Astrocyte of the cerebellum (primary cell): ENCODE results near the gene SYN1.

ENCODE experiments used
- DNase-seq: peaks from one replicate; pipeline ENCODE4 v3.0.0-alpha.2; 2011; ENCODE audit warnings: low read depth
- H3K4me3 ChIP-seq: 2 replicates; pipeline ENCODE4 v1.5.1; 2011; ENCODE audit warnings: mild to moderate bottlenecking, low read depth, low read length, moderate library complexity
- in situ Hi-C: cut with HindIII; loops from 2 replicates; pipeline ENCODE4 v1.10.0; 2017; ENCODE audit warnings: low sequenced_read_pairs
- TF ChIP-seq, protein P1 (sequence below): IDR thresholded peaks from 2 replicates; pipeline ENCODE4 v1.5.1; 2012; ENCODE audit warnings: low read length, low read depth, moderate library complexity, mild to moderate bottlenecking; ENCODE audit errors: missing control alignments

The SYN1 gene

DNA sequence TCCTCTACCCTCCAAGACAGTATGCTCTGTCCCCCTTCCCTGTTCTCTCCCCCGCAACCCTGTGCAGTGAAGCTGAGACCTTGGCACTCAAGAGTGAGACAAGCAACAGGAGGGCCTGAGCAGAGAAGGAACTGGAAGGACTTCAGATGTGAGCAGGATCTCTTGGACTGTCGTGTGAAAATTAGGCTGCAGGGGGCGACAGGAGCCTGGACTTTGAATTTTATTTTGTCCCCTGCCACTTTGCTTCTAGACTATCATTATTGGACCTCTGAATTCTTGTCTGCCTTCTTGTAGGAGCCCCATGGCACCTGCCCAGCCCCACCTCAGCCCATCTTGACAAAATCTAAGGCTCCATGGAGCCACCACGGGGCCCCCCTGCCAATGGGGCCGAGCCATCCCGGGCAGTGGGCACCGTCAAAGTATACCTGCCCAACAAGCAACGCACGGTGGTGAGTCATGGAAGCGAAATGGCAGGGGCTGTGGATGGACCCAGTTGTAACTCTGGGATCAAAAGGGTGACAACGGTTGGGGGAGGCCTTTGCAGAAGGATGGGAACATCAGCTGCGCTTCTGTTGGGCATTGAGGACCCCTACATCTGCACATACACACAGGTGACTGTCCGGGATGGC is 56.9 kb downstream of the SYN1 start:
- no peak overlapping the region for H3K4me3 ChIP-seq
- in situ Hi-C loops: no loop called here
- DNase-seq: no peak
- TF ChIP-seq, protein P1, sequence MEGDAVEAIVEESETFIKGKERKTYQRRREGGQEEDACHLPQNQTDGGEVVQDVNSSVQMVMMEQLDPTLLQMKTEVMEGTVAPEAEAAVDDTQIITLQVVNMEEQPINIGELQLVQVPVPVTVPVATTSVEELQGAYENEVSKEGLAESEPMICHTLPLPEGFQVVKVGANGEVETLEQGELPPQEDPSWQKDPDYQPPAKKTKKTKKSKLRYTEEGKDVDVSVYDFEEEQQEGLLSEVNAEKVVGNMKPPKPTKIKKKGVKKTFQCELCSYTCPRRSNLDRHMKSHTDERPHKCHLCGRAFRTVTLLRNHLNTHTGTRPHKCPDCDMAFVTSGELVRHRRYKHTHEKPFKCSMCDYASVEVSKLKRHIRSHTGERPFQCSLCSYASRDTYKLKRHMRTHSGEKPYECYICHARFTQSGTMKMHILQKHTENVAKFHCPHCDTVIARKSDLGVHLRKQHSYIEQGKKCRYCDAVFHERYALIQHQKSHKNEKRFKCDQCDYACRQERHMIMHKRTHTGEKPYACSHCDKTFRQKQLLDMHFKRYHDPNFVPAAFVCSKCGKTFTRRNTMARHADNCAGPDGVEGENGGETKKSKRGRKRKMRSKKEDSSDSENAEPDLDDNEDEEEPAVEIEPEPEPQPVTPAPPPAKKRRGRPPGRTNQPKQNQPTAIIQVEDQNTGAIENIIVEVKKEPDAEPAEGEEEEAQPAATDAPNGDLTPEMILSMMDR: peak; percentile 27

DNA sequence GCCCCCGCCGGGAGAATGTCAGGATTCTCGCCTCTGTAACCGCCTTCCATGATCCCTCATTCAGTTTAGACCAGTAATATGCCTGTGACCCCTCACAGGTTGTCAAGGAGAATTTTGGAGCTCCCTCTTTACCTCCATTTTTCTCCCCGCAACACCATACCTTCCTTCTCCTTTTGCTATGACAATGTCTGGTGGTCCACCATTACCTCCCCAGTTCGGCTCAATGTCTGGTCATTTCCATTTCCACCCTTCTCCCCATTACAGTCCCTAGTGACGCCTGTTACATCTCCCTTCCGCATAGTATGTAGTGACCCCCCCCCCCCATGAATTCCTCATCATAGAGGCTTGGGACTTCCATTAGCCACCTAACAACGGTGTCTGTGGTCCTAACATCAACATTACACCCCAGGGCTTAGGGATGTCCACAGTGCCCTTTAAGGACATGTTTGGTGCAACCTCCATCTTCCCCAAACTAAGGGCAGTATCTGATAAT is 58.0 kb downstream of the SYN1 start:
- H3K4me3 ChIP-seq: peak overlapping the region; percentile 60
- DNase-seq: no peak
- TF ChIP-seq, protein P1: no peak
- in situ Hi-C loops: no loop called here

DNA sequence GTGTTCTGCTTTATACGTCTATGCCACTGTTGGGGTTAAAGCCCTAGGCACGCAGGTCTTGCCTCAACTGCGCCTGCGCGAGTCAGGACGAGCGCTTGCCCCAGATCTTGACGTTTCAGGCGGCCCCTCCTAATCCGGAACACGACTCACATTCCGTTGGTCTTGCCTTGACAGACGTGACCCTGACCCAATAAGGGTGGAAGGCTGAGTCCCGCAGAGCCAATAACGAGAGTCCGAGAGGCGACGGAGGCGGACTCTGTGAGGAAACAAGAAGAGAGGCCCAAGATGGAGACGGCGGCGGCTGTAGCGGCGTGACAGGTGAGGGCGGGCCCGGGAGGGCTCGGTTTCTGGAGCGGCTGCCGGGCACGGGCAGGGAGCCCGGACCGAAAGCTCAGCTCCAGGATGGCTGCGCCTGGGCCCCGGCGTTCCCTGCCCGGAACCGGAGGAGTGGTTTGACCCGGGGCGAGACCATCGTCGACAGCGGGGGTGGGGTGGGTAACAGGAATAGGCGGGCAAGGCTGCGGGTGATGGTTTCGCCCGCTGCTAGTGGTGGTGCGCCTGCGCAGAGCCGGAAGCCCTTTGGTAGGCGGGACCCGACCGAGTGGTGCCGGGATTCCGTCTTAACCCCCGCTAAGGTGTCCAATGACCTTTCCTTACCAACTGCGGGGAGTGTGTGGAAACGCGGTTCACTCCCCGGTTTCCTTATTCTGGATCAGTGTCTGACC is 58.6 kb downstream of the SYN1 start, which contains the start of gene ARAF:
TSS of gene ARAF (plus strand) at position 272 of the 725 bp plus-strand sequence. CDS start 1,763 bp downstream, outside the sequence.
- peak within 1 kb of the TSS; percentile 60 for H3K4me3 ChIP-seq
- peak; percentile 98 for DNase-seq
- in situ Hi-C loops: no loop called here
- TF ChIP-seq, protein P1: no peak

DNA sequence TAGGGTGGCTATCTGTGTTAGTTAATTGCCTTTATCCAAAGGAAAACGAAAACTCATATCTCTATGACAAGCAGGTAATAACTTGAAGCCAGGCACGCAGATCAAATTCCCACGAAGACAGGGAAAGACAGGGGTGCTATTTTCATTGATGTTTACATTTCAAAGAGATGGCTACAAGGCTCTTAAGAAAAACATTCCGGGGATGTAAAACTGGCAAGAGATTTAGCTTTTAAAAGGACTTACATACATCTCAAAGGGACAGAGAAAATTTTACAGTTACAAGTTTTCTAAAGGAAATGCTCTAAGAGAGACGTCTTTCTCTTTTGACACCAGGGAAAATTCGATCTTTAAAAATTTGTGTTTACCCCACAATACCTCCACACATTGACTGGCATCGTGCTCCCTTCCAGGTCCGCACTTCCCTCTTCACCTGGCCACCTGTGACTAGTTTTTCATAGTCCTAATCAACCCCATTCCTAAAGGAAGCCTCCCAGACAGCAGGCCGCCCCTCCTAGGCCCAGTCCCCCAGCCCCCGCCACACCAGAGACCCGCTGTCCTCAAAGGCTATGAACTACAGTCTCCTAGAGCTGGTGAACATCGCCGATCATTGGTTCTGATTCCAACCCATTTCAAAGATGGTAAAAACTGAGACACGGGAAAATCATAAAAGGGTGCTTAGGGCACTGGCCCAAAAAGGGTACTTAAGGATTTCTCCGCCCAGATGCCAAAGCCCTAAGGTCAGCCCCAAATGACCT is 59.3 kb downstream of the SYN1 start:
- DNase-seq: no peak
- in situ Hi-C loops: no loop called here
- TF ChIP-seq, protein P1: no peak
- H3K4me3 ChIP-seq: peak overlapping the region; percentile 60

DNA sequence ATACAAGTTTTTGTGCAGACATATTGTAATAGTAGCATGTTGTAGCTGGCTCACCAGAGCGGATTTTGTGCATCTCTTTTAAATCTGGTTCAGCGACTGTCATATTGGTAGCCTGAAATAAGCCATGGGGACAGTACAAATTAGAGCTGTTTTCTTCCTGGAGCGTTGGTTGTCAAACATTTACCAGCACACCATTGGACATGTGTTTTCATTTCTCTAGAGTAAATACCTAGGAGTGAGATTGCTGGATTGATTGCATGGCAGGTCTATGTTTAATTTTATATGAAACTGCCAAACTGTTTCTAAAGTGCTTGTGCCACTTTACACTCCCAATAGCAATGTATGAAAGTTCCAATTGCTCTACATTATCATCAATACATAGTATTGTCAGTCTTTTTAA is 61.2 kb downstream of the SYN1 start:
- no peak overlapping the region for H3K4me3 ChIP-seq
- in situ Hi-C loops: no loop called here
- DNase-seq: no peak
- TF ChIP-seq, protein P1: no peak

DNA sequence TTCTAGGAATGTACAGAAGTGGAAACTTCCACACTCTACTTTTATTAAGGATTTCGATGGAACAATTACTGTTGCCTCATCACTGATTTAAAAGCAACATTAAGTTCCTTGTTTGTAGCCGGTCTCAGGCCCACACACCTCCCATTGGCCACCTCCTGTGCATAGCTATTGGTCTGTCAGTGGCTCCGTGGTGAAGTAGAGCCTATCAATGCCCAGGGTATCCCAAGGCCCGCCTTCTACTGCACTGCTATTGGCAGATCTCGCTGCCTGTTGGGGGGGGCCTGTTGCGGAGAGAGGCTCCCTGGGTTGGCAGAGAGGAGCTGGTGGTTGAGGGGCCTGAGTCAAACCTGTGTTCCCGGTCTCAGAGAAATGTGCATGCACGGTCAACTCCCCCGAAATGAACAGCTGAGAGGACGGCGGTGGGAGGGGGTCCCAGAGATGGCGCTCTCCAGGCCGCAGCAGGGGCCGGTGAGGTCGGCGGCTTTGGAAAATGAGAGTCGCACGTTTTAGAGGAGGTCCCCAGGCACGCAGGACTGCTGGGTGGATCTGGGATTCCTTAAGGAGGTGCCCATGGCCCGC is 63.5 kb downstream of the SYN1 start:
- peak; percentile 79 for DNase-seq
- in situ Hi-C loops: no loop called here
- TF ChIP-seq, protein P1: no peak
- peak overlapping the region; percentile 43 for H3K4me3 ChIP-seq
